Bronchial epithelial cell (primary cell): ENCODE measurements around the gene SNTG2. TPM values are rescaled to one million over a fixed set of nuclear protein-coding genes. Genes with fewer than 3 reads are reported as not detected.
A peak's percentile ranks its signal among the peaks of the same experiment; 100 is the strongest.

Source experiments
- DNase-seq: peaks from one replicate; pipeline ENCODE4 v3.0.0-alpha.2; 2010; ENCODE audit warnings: low read depth
- FAIRE-seq: peaks from 2 replicates; lab custom pipeline; 2011; peaks lifted over from hg19 to GRCh38; lab: Jason Lieb, UNC
- H3K27me3 ChIP-seq: 2 replicates; pipeline ENCODE4 v1.5.1; 2011; ENCODE audit warnings: low read length; ENCODE audit not compliant: control insufficient read depth, insufficient read depth
- H3K36me3 ChIP-seq: 2 replicates; pipeline ENCODE4 v1.5.1; 2011; ENCODE audit warnings: low read length; ENCODE audit not compliant: control insufficient read depth, insufficient read depth
- H3K4me3 ChIP-seq: 2 replicates; pipeline ENCODE4 v1.5.1; 2011; ENCODE audit warnings: mild to moderate bottlenecking, low read depth, low read length, control low read depth
- CTCF ChIP-seq: IDR thresholded peaks from 2 replicates; pipeline ENCODE4 v1.5.1; 2011; ENCODE audit warnings: mild to moderate bottlenecking, moderate library complexity, low read length, control low read depth, inconsistent platforms; ENCODE audit not compliant: insufficient read depth, severe bottlenecking
- total RNA-seq: library from RNA; depleted of rRNA; stranded (reverse); fragments of >200 nt; gene quantifications from 2 replicates; pipeline ENCODE4 v1.2.1, GENCODE V29; 2014

SNTG2 gene
- total RNA-seq, 1 donor from 2014 or later = not detected

GRCh38 chr2:1143129-1143528 is 192.5 kb downstream of the SNTG2 start:
- Histone ChIP-seq H3K27me3 (no peaks in the 10 kb centered on the region), H3K4me3 (no peak overlapping the region), H3K36me3 (no peaks in the 10 kb centered on the region)
- DNase-seq (peak; percentile 42), FAIRE-seq (no peak)
- no peak for TF ChIP-seq CTCF

DNA sequence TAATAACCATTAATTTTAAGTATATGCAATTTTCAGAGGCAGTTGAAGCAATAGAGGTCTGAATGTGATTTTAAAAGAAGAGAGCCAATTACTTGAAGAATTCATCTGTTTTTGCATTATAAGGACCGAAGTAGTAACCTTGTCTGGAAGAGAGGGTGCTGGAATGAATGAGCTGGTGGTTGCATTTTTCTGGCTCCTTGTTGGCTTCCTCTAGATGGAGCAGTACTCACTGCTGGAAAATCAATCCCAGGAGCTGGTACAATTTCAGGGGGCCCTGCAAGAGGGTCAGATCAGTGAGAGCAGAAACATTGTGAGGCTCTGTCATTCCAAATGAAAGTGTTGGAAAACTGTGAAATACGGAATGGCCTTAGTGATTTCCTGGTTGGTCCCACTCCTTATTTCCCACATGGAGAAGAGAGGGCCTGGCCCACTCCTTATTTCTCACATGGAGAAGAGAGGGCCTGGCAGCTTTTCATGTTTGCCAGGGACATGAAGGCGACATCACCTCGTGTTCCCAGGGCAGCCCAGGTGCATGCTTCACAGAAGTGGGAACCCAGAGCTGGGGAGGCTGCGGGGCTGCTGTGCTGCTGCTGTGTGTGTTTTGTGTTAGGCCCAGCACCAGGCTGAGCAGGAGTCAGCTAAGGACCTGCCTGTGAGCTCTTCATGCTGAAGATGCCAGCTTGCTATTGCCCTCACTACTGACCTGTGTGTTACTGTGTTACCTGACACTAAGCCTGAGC is 197.4 kb downstream of the SNTG2 start:
- TF ChIP-seq CTCF = no peak
- FAIRE-seq (no peak), DNase-seq (no peak)

GRCh38 chr2:1150724-1151511 is 200.3 kb downstream of the SNTG2 start:
- TF ChIP-seq CTCF = no peak
- Histone ChIP-seq H3K27me3 (no peaks in the 10 kb centered on the region), H3K4me3 (no peak overlapping the region), H3K36me3 (no peaks in the 10 kb centered on the region)
- DNase-seq (no peak), FAIRE-seq (no peak)

More for the DNA sequence above, 197.4 kb downstream of the SNTG2 start:
- Histone ChIP-seq H3K36me3 (no peaks in the 10 kb centered on the region), H3K4me3 (no peak overlapping the region), H3K27me3 (no peaks in the 10 kb centered on the region)

- TF ChIP-seq CTCF = no peak
- Histone ChIP-seq H3K36me3 (no peaks in the 10 kb centered on the region), H3K4me3 (no peak overlapping the region), H3K27me3 (no peaks in the 10 kb centered on the region)
- FAIRE-seq (peak; percentile 83), DNase-seq (no peak)
Measured at GRCh38 chr2:1152375-1152774, 201.7 kb downstream of the SNTG2 start.

DNA sequence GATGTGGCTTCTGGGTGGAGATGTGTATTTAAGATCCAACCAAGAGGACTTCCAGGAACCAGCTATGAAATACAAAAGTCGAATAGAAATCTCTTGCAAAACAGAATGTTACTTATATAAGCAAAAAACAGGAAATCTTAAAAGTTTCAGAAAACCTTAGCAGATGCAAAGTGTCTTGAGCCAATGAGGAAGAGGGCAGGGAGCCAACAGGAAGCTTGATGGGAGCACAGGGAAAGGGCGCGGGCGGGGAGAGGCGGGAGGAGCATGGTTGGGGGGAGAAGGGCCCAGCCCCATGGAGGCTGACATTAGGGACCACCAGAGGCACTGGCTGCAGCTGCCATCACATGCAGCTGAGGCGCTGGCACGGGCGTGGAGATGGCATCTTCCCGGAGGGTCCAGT is 203.3 kb downstream of the SNTG2 start:
- H3K4me3 ChIP-seq = no peak overlapping the region
- H3K36me3 ChIP-seq = no peaks in the 10 kb centered on the region
- TF ChIP-seq CTCF = no peak
- no peaks in the 10 kb centered on the region for H3K27me3 ChIP-seq
- FAIRE-seq (no peak), DNase-seq (no peak)
